T-helper 22 cell (primary cell): ENCODE results near the gene TTYH1.
"Not testable (repeated sequence)": the region's sequence is repeated elsewhere in the genome, so short reads cannot be mapped to it uniquely, and the experiment has no call there.

ENCODE experiments used
- DNase-seq: peaks from one replicate; pipeline ENCODE4 v3.0.0-alpha.2; 2020; ENCODE audit warnings: low read depth

Gene TTYH1

GRCh38 chr19:54415208-54415900, at the start of gene TTYH1:
Gene TTYH1 (plus strand): TSS chr19:54415464. CDS start chr19:54415553, 89 bp downstream.
- no peak for DNase-seq

DNA sequence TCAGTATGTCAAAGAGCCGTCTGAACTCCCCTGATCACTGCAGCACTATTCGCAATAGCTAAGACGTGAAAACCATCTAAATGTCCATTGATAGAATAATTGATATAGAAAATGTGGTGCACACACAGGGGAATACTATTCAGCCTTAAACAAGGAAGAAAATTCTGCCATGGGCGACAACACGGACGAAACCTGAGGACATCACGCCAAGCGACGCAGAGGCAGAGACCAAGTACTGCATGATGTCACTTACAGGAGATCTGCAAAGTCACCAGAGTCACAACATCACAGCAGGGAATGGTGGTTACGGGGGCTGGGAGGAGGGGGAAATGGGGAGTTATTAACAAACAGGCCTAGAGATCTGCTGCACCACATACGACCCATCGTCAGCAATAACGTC, 49.5 kb upstream of the TTYH1 start:
- DNase-seq: not testable (repeated sequence)

GRCh38 chr19:54366811-54367210, 48.5 kb upstream of the TTYH1 start:
- DNase-seq: no peak

DNA sequence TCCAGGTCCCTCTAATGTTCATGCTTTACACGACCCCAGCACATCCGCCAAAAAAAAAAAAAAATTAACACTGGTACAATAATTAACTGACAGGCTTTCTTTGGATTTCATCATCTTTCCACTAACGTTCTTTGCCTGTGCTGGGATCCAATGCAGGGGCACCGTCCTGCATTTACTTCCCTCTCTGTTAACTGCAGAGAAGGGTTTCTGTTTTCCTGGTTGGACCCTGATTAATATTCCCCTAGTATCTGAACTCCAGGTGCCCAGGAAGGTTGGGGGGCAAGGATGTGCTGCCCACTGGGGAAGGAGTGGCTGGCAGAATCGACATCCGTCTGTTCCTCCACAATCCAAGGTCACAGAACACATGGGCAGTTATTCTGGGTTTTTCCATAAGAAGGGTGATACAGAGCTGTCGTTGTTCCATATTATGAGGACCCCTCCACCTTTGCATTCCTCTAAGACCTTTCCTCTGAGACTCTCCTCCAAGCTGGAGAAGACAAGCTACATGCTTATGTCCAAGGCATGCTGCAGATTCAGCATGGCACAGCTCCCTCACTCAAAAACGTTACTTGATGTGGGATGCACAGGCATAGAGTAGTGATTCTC, 46.1 kb upstream of the TTYH1 start:
- DNase-seq: no peak

- DNase-seq: not testable (repeated sequence)
These were observed 45.4 kb upstream of the TTYH1 start for GRCh38 chr19:54369688-54370433.

GRCh38 chr19:54370434-54370796, 44.8 kb upstream of the TTYH1 start:
- DNase-seq: peak; percentile 54

DNA sequence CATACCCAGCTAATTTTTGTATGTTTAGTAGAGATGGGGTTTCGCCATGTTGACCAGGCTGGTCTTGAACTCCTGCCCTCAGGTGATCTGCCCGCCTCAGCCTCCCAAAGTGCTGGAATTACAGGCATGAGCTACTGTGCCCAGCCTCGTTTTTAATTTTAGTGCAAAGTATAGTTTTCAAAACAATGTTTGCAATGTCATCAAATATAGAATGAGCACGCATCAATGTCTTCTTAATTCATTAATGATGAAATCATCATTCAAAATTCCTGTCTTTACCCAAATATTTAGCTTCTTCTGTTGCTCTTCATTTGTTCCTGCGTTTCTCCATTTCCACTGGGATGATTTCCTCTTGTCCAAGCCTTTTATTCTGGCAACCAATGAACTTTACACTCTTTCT, 43.8 kb upstream of the TTYH1 start:
- DNase-seq: not testable (repeated sequence)

- DNase-seq: no peak
These were observed 41.3 kb upstream of the TTYH1 start for GRCh38 chr19:54373781-54374631.

GRCh38 chr19:54375181-54375938, 39.9 kb upstream of the TTYH1 start:
- DNase-seq: not testable (repeated sequence)

DNA sequence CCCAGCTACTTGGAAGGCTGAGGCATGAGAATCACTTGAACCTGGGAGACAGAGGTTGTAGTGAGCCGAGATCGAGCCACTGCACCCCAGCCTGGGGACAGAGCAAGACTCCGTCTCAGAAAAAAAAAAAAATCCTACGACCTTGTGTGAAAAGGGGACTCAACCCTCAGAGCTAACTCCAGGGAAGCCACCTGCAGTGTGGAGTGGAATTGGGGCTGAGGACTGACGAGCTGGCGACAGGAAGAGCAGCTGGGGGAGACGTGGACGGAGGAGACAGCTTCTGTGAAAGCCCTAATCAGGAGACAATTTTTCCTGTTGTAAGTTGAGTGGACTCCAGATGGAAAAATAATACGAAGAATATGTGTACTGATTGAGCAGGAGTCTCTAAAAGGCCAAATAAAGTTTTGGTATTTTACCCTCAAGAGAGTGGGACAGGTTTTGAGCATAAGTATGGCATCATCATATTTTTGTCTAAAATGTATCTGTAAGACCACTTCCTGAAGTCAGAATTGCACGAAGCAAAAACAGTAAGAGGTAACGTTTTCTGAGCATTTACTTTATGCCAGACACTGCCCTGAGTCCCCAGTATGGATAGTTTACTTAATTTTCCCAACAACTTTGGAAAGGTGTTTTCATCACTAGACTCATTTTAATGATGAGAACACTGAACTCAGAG, 38.5 kb upstream of the TTYH1 start:
- no peak for DNase-seq

- DNase-seq: no peak
These were observed 36.0 kb upstream of the TTYH1 start for GRCh38 chr19:54379187-54379678.

- DNase-seq: no peak
These were observed 34.4 kb upstream of the TTYH1 start for GRCh38 chr19:54380897-54381296.

- DNase-seq: not testable (repeated sequence)
These were observed 33.2 kb upstream of the TTYH1 start for GRCh38 chr19:54382041-54382440.

DNA sequence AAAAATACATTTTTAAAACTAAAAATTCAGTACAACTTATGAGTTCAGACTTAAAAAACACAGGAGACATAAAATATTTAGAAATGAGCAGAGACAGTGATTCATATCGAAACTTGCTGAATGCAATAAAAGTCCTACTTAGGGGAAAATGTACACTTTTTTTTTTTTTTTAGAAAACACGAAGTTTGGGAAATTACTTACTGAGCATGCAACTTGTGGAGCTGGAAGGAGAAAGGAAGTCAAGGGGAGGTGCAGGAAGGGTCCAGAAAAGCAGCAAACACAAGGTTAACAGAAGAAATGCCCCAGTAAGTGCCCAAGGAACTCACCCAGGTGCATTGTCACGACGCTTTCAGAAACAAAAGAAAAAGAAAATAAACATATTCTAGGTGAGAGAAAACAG, 31.9 kb upstream of the TTYH1 start:
- DNase-seq: no peak

- DNase-seq: peak; percentile 5
These were observed 27.1 kb upstream of the TTYH1 start for GRCh38 chr19:54387991-54388801.

- DNase-seq: no peak
These were observed 26.5 kb upstream of the TTYH1 start for GRCh38 chr19:54388802-54389139.

DNA sequence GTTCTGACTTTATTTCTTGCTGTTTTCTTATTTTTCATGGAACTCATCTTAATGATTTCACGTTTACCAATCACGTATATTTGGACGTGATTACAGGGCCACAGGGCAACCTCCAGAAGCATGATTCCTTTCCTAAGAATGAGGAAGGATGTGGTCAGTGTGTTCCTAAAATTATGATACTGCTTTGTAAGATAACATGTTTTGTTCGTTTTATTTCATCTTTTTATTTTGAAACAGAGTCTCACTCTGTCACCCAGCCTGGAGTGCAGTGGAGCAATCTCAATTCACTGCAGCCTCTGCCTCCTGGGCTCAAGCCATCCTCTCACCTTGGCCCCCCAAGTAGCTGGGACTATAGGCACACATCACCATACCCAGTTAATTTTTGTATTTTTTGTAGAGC, 25.7 kb upstream of the TTYH1 start:
- no peak for DNase-seq

- DNase-seq: peak; percentile 29
These were observed 24.2 kb upstream of the TTYH1 start for GRCh38 chr19:54390942-54391577.

DNA sequence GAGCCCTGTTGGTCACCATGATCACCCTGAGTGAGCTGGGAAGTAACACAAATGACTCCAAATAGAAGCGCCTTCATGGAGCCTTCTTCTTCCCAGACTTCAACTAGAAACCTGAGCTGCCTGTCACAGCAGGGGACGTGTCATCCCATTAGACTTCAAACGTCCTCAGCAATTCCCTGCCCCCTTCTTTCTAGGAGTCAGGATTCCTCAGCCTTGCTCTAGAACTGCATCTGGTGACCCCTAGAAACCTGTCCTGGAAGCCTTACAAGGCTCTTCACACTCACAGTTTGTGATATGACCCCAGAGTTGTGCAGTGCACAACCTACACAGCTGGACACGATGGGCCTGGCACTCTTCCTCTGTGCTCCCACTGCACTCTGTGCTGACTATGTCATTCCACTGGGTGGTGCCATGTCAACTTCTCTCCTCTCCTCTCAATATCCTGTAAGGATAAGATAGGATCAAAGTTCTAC, 23.6 kb upstream of the TTYH1 start:
- no peak for DNase-seq
